HUES64 (cell line): ENCODE measurements around the gene PRPF6.

Experiments used
- H3K27ac ChIP-seq: 2 replicates; pipeline ENCODE4 v1.7.0; 2013; ENCODE audit warnings: low read depth, low read length, inconsistent platforms
- H3K27me3 ChIP-seq: 2 replicates; pipeline ENCODE4 v1.6.1; 2013; ENCODE audit warnings: mild to moderate bottlenecking, low read length; ENCODE audit not compliant: insufficient read depth
- H3K36me3 ChIP-seq: 2 replicates; pipeline ENCODE4 v1.6.1; 2013; ENCODE audit warnings: mild to moderate bottlenecking, low read length; ENCODE audit not compliant: insufficient read depth
- H3K4me1 ChIP-seq: 2 replicates; pipeline ENCODE4 v1.6.1; 2013; ENCODE audit warnings: mild to moderate bottlenecking, low read length, moderate library complexity; ENCODE audit not compliant: insufficient read depth
- H3K4me3 ChIP-seq: 2 replicates; pipeline ENCODE4 v1.5.1; 2013; ENCODE audit warnings: mild to moderate bottlenecking, low read length, moderate library complexity
- H3K9ac ChIP-seq: 2 replicates; pipeline ENCODE4 v1.6.1; 2013; ENCODE audit warnings: mild to moderate bottlenecking, low read depth, low read length
- H3K9me3 ChIP-seq: 2 replicates; pipeline ENCODE4 v1.6.1; 2013; ENCODE audit warnings: low read depth, low read length; ENCODE audit not compliant: insufficient read depth
- WGBS: fragments of 150-250, 120-280 bp; methylation state at CpG from one replicate; pipeline ENCODE4 v1.1.7; 2013; ENCODE audit warnings: missing lambda C conversion rate; 5-methylcytosine and 5-hydroxymethylcytosine counted together

The PRPF6 gene

DNA sequence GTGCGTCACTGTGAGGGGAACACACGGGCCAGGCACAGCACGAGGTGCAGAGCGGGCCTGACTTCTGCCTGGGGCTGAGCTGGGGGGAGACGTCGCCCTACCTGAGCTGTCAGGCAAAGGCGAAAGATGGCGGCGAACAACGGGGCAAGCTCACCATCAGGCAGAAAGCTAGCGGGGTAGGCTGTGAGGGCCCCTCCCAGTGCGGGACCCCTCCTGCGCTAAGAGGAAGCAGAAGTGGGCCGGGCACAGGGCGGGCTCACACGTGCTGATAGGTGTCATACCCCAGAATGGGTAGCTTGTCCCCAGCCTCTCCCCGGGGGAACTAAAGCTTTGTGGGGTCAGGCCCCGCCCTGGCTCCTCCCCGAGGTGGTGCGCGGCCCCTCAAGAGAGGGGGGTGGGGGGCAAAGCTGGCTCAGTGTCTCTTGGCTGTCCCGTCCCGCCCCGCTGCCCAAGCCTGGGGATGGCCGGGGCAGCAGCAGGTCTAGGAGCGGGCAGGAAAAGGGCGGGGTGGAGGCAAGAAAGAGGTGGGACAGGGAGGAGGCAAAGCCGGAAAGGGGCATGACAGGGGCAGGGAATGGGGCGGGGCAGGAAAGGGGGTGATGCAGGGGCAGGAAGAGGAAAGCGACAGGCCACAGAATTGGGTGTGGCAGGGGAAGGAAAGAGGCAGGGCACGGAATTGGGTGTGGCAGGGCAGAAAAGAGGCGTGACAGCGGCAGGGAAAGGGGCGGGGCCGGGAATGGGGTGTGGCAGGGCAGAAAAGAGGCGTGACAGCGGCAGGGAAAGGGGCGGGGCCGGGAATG lies 39.5 kb upstream of the PRPF6 start:
- WGBS, result 87% methylated on average over 31 of the region's 39 CpGs
- no peak overlapping the region for H3K9ac ChIP-seq
- H3K4me3 ChIP-seq, result no peak overlapping the region
- H3K9me3 ChIP-seq, result no peaks in the 10 kb centered on the region
- H3K4me1 ChIP-seq, result peaks cover 7% of the 10 kb centered on the region
- peaks cover 42% of the 10 kb centered on the region for H3K36me3 ChIP-seq
- no peak overlapping the region for H3K27ac ChIP-seq
- H3K27me3 ChIP-seq, result no peaks in the 10 kb centered on the region

DNA sequence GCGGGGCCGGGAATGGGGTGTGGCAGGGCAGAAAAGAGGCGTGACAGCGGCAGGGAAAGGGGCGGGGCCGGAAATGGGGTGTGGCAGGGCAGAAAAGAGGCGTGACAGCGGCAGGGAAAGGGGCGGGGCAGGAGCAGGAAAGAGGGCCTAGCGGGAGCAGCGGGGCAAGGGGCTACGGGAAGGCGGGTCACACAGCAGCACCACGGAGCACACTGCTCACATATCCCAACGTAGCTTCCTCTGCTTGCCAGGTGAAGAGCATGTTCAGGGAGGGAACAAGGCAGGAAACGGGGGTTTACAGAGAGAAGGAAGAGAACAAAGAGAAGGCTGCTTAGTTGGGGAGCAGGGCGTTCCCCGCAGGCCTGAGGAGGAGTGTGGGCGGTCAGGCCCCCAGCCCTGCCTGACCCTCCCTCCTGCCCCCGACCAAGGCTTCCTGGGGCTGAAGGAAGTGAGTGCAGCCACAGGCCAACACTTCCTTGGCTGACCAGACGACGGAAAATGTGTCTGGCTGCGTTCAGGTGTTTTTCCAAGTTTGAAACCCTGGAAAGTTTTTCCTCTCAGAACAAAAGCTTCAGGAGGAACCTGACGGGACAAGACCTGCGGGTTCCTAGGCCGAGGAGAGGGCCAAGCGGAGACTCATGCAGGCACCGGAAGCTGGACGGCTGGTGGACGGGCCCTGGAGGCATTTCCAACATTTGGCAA lies 38.5 kb upstream of the PRPF6 start:
- WGBS, result 59% methylated on average over 30 of the region's 30 CpGs
- Histone ChIP-seq H3K9me3 (no peaks in the 10 kb centered on the region), H3K9ac (peak overlapping the region; percentile 53; the same call in 1 of the 2 replicates), H3K27ac (peak overlapping the region; percentile 57), H3K4me1 (peaks cover 7% of the 10 kb centered on the region), H3K36me3 (peaks cover 42% of the 10 kb centered on the region), H3K4me3 (peak overlapping the region; percentile 35; the same call in 1 of the 2 replicates), H3K27me3 (no peaks in the 10 kb centered on the region)

DNA sequence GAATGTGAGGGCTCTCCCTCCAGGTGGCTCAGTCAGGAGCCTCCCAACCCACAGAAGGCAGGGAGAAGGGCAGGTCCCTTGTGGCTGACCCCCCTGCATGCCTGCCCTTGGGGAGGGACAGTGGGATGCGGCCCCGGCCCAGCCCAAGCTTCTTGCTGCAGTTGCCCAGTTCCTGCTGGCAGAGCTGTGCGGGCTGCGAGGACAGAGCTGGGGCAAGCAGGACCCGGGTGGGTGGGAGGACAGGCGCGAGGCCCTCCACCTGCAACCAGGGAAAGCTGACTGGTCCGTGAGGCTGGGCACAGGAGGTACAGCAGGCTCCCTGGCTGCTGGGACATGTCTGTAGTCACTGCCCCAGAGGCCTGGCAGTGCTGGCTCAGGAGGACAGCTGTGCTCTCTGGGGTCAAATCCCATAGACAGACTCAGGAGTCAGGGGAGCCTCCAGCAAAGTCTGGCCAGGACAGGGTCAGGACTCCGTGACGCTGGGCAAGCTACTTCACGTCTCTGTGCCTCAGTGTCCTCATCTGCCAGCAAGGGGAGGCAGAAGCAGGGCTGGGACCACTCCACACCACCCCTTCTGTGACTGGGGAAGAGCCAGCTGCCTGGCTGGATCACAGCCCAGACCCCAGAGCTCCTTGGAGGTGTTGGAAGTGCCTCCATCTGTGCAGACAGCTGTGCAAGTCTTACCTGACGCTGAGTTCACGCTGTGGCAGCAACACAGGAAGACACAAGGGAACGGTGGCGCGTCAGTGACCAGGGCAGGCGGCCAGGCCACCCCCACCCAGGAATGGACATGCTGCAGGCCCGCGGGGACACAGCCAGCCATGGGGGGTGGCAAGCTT lies 37.7 kb upstream of the PRPF6 start:
- Histone ChIP-seq H3K27me3 (no peaks in the 10 kb centered on the region), H3K4me3 (no peak overlapping the region), H3K36me3 (peaks cover 42% of the 10 kb centered on the region), H3K9ac (peak overlapping the region; percentile 53; the same call in 1 of the 2 replicates), H3K9me3 (no peaks in the 10 kb centered on the region), H3K27ac (peak overlapping the region; percentile 57), H3K4me1 (peaks cover 7% of the 10 kb centered on the region)
- 95% methylated on average over 19 of the region's 19 CpGs for WGBS

DNA sequence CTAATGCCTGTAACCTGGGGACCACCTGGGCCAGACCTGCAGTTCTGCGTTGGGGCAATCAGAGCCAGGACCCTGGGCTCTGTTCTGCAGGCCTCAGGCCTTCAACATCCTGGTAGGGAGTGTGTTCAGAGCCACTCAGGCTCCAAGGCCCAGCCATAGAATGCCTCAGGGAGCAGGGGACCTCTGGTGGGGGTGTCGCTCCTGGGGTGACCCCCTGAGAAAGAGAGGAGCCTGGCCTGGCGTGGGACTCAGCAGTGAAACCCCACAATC lies 37.2 kb upstream of the PRPF6 start:
- no peaks in the 10 kb centered on the region for H3K27me3 ChIP-seq
- no peak overlapping the region for H3K27ac ChIP-seq
- WGBS, result 94% methylated on average over 3 of the region's 3 CpGs
- H3K36me3 ChIP-seq, result peaks cover 42% of the 10 kb centered on the region
- no peaks in the 10 kb centered on the region for H3K9me3 ChIP-seq
- no peak overlapping the region for H3K9ac ChIP-seq
- no peak overlapping the region for H3K4me3 ChIP-seq
- peaks cover 7% of the 10 kb centered on the region for H3K4me1 ChIP-seq

DNA sequence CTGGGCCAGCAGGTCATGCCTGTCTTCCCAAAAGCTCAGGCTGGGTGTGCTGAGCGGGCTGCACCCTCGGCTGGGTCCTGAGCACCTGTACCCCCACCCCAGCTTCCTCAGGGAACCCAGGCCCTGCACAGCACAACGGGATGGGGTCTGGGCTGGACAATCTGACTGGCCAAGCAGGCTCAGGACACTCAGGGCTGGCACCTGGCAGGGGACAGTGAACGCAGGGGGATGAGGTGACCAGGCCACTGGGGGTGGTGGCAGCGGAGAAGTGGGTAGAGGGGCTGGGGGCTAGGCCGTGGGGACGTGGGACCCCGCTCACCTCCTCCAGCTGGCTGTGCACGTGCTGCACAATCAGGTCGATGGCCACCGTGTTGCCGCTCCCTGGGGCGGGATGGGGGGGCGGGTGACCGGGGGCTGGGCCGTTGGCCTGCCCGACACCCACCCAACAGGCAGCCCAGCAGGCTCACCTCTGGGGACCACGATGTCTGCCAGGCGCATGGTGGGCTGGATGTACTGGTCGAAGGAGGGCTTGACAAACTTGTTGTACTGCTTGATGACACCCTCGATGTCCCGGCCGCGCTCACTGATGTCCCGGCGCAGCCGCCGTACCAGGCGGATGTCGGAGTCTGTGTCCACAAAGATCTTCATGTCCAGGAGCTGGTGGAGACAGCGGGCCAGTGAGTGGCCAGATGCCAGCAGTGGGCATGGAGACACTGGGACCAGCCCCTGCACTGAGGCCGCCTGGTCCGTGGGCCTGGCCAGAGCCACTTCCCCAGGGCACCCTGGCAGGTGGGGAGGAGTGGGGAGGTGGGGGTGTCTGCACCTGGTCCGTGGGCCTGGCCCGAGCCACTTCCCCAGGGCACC lies 36.6 kb upstream of the PRPF6 start:
- Histone ChIP-seq H3K27ac (no peak overlapping the region), H3K9ac (no peak overlapping the region), H3K36me3 (peaks cover 42% of the 10 kb centered on the region)

DNA sequence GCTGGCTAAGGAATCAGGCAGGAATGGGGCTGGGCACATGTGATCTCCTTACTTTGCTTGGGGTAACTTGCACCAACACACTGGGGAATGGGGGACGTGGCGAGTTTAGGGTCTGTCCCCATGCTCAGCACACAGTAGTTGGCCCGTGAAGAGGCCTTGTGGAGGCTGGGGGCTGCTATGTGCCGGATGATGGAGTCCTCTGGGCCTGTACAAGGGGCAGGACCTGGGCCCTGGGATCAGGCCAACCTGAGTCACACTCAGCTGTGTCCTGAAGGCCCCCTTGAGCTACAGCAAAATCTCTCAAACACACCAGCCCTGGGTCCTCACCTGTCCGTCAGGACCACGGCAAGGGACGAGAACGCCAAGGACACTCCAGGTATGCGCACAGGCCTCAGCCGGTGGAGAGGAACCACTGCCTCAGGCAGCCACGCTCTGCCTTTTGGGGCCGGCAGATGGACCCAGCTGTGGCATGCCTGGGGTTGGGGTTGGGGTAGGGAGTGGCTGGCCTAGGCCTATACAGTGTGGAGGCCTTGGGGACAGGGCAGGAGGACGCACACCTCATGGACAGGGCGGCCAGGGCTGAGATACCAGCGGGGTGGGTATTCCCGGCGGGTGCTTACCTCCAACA lies 35.8 kb upstream of the PRPF6 start:
- no peak overlapping the region for H3K27ac ChIP-seq
- whole genome bisulfite sequencing, result 93% methylated on average over 17 of the region's 17 CpGs
- no peaks in the 10 kb centered on the region for H3K9me3 ChIP-seq

More for the DNA sequence above, 36.6 kb upstream of the PRPF6 start:
- WGBS, result 96% methylated on average over 35 of the region's 35 CpGs
- Histone ChIP-seq H3K27me3 (no peaks in the 10 kb centered on the region), H3K4me3 (no peak overlapping the region), H3K9me3 (no peaks in the 10 kb centered on the region), H3K4me1 (peaks cover 9% of the 10 kb centered on the region)

DNA sequence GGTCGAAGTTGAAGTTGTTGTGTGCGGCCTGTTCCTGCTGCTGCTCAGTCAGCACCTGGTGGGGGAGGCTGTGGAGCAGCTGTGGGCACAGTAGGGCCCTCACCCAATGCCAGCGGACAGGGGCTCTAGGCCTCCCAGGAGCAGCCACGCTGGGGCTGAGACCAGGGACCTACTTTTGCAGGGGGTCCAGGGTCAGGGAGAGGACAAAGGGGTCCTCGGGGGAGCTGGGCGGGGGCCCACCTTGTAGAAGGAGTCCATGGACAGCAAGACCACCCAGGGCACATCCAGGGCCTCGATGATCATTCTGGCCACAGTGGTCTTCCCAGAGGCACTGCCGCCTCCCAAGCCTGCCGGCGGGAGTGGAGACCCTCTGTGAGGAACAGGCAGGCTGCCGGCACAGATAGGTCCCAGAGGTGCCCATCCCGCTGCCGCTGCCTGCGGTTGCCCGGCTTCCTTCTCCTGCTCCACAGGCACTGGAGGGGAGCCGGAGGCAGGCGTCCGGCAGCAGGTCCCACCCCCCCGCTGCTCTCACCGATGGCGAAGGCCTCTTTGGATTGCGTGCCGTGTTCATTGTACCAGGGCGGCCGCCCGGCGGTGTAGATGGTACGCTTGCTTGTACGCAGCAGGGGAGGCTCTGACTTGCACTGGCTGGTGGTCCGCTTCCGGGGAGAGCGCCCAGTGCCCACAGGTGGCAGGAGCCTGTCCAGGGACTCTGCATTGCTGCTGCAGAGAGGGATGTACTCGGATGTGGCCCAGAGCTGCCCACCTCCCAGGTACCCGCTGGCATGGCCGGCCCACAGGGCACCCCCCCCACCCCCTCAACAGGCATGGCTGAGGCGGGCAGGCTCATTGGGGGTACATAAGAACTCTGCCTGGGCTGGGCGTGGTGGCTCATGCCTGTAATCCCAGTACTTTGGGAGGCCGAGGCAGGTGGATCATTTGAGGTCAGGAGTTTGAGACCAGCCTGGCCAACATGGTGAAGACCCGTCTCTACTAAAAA lies 34.7 kb upstream of the PRPF6 start:
- H3K36me3 ChIP-seq, result peaks cover 31% of the 10 kb centered on the region
- WGBS, result 97% methylated on average over 39 of the region's 39 CpGs
- no peak overlapping the region for H3K9ac ChIP-seq
- H3K9me3 ChIP-seq, result no peaks in the 10 kb centered on the region
- H3K27me3 ChIP-seq, result no peaks in the 10 kb centered on the region
- H3K4me1 ChIP-seq, result peaks cover 12% of the 10 kb centered on the region
- no peak overlapping the region for H3K4me3 ChIP-seq
- no peak overlapping the region for H3K27ac ChIP-seq

More for the DNA sequence above, 35.8 kb upstream of the PRPF6 start:
- peaks cover 12% of the 10 kb centered on the region for H3K4me1 ChIP-seq
- H3K27me3 ChIP-seq, result no peaks in the 10 kb centered on the region
- no peak overlapping the region for H3K4me3 ChIP-seq
- no peak overlapping the region for H3K9ac ChIP-seq
- peaks cover 38% of the 10 kb centered on the region for H3K36me3 ChIP-seq

DNA sequence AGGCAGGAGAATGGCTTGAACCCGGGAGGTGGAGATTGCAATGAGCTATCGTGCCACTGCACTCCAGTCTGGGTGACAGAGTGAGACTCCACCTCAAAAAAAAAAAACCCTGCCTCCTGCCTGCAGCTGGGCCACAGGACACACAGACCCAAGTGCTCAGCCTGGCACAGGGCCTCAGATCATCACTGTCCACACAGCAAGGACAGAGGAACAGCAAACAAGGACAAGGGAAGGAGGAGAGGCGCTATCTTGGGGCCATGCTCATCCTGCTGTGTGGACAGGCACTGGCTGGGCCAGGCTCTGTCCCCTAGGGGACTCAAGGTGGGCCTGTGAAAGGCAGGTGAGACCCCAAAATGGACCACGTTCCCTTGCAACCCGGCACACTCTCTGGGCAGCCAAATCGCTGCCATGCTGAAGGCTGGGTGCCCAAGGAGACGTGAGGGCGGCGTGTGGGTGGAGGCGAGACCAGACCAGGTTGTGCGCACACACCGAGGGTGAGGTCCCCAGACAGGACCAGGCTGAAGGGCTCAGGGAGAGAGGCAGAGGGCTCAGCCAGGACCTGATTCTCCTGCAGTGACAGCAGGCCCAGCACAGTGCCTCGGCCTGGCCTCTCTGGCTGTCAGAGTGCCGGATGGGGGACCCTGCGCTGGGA lies 33.8 kb upstream of the PRPF6 start:
- Histone ChIP-seq H3K9ac (peak overlapping the region; percentile 23; the same call in 1 of the 2 replicates), H3K27ac (no peak overlapping the region)
- WGBS, result 95% methylated on average over 15 of the region's 15 CpGs

More for the DNA sequence above, 33.8 kb upstream of the PRPF6 start:
- Histone ChIP-seq H3K4me1 (peaks cover 12% of the 10 kb centered on the region), H3K27me3 (no peaks in the 10 kb centered on the region), H3K36me3 (peaks cover 31% of the 10 kb centered on the region), H3K9me3 (no peaks in the 10 kb centered on the region), H3K4me3 (no peak overlapping the region)
